Measurements from ENCODE around the gene TM9SF1. TPM values are rescaled to one million over a fixed set of nuclear protein-coding genes. Genes with fewer than 3 reads are reported as not detected.

The TM9SF1 gene
- total RNA-seq, 1 experiment from 2014 or later, result 31.3 TPM

- H4K20me1 ChIP-seq (ENCODE audit: insufficient read depth, low read depth, low read length), result peaks cover 12% of the 10 kb centered on the region
- no peaks in the 10 kb centered on the region for H3K9me2 ChIP-seq (replicated peaks; ENCODE audit: insufficient read depth, low read length)
- no peak overlapping the region for H3K4me3 ChIP-seq (ENCODE audit: low read length)
- H3K27me3 ChIP-seq (ENCODE audit: low read length), result no peaks in the 10 kb centered on the region
- H3K9ac ChIP-seq (ENCODE audit: low read length), result no peak overlapping the region
- no peak for DNase-seq
- H3K9me3 ChIP-seq (ENCODE audit: low read length), result no peaks in the 10 kb centered on the region
- peaks cover 22% of the 10 kb centered on the region for H3K4me1 ChIP-seq (ENCODE audit: low read length)
- peaks cover 51% of the 10 kb centered on the region for H3K79me2 ChIP-seq (ENCODE audit: low read length)
- H2AFZ ChIP-seq (ENCODE audit: low read length), result no peak overlapping the region
- H3K36me3 ChIP-seq (ENCODE audit: insufficient read depth, low read length), result peaks cover 38% of the 10 kb centered on the region
- H3K27ac ChIP-seq (ENCODE audit: low read length), result no peak overlapping the region
- H3K4me2 ChIP-seq (ENCODE audit: low read depth, low read length, poor library complexity, severe bottlenecking), result no peak overlapping the region
Observed at GRCh38 chr14:24150061-24150460, 45.2 kb downstream of the TM9SF1 start.

GRCh38 chr14:24149302-24149969 lies 45.8 kb downstream of the TM9SF1 start:
- H3K79me2 ChIP-seq (ENCODE audit: low read length), result peaks cover 58% of the 10 kb centered on the region
- no peak overlapping the region for H3K4me3 ChIP-seq (ENCODE audit: low read length)
- H3K36me3 ChIP-seq (ENCODE audit: insufficient read depth, low read length), result peaks cover 38% of the 10 kb centered on the region

GRCh38 chr14:24147761-24148428 lies 47.3 kb downstream of the TM9SF1 start:
- Histone ChIP-seq H4K20me1 (ENCODE audit: insufficient read depth, low read depth, low read length) (peaks cover 12% of the 10 kb centered on the region), H3K4me3 (ENCODE audit: low read length) (peak overlapping the region; percentile 98), H3K4me1 (ENCODE audit: low read length) (peaks cover 43% of the 10 kb centered on the region), H3K36me3 (ENCODE audit: insufficient read depth, low read length) (peaks cover 38% of the 10 kb centered on the region), H3K79me2 (ENCODE audit: low read length) (peaks cover 66% of the 10 kb centered on the region), H3K27ac (ENCODE audit: low read length) (peak overlapping the region; percentile 43; the same call in 1 of the 2 replicates), H3K4me2 (ENCODE audit: low read depth, low read length, poor library complexity, severe bottlenecking) (peak overlapping the region; percentile 89), H3K27me3 (ENCODE audit: low read length) (no peaks in the 10 kb centered on the region), H3K9ac (ENCODE audit: low read length) (peak overlapping the region; percentile 98), H2AFZ (ENCODE audit: low read length) (no peak overlapping the region), H3K9me2 (replicated peaks; ENCODE audit: insufficient read depth, low read length) (no peaks in the 10 kb centered on the region), H3K9me3 (ENCODE audit: low read length) (no peaks in the 10 kb centered on the region)
- DNase-seq, result peak; percentile 72

More at GRCh38 chr14:24149302-24149969, 45.8 kb downstream of the TM9SF1 start:
- Histone ChIP-seq H3K4me1 (ENCODE audit: low read length) (peaks cover 29% of the 10 kb centered on the region), H2AFZ (ENCODE audit: low read length) (no peak overlapping the region), H3K9me3 (ENCODE audit: low read length) (no peaks in the 10 kb centered on the region), H3K9me2 (replicated peaks; ENCODE audit: insufficient read depth, low read length) (no peaks in the 10 kb centered on the region), H3K27ac (ENCODE audit: low read length) (no peak overlapping the region), H3K27me3 (ENCODE audit: low read length) (no peaks in the 10 kb centered on the region), H4K20me1 (ENCODE audit: insufficient read depth, low read depth, low read length) (peaks cover 12% of the 10 kb centered on the region), H3K4me2 (ENCODE audit: low read depth, low read length, poor library complexity, severe bottlenecking) (no peak overlapping the region), H3K9ac (ENCODE audit: low read length) (0 out of 2 replicates have a peak overlapping the region, but pooled peaks have one; percentile 11)
- no peak for DNase-seq

- H3K27me3 ChIP-seq (ENCODE audit: low read length), result no peaks in the 10 kb centered on the region
- peaks cover 12% of the 10 kb centered on the region for H4K20me1 ChIP-seq (ENCODE audit: insufficient read depth, low read depth, low read length)
- H3K36me3 ChIP-seq (ENCODE audit: insufficient read depth, low read length), result peaks cover 38% of the 10 kb centered on the region
- H3K4me2 ChIP-seq (ENCODE audit: low read depth, low read length, poor library complexity, severe bottlenecking), result peak within 1 kb of the TSS; percentile 89
- H3K9me2 ChIP-seq (replicated peaks; ENCODE audit: insufficient read depth, low read length), result no peaks in the 10 kb centered on the region
- peak within 1 kb of the TSS; percentile 99 for H3K9ac ChIP-seq (ENCODE audit: low read length)
- peak within 1 kb of the TSS; percentile 73; the same call in 1 of the 2 replicates for H2AFZ ChIP-seq (ENCODE audit: low read length)
- H3K4me1 ChIP-seq (ENCODE audit: low read length), result peaks cover 49% of the 10 kb centered on the region
- no peaks in the 10 kb centered on the region for H3K9me3 ChIP-seq (ENCODE audit: low read length)
- H3K79me2 ChIP-seq (ENCODE audit: low read length), result peaks cover 66% of the 10 kb centered on the region
- H3K27ac ChIP-seq (ENCODE audit: low read length), result peak within 1 kb of the TSS; percentile 82
- peak; percentile 100 for DNase-seq
- H3K4me3 ChIP-seq (ENCODE audit: low read length), result peak within 1 kb of the TSS; percentile 98
Observed at GRCh38 chr14:24146978-24147760, 48.1 kb downstream of the TM9SF1 start, which contains the start of gene RNF31. Gene RNF31, plus strand, starts transcription at chr14:24147498. Its CDS starts 201 bp downstream, at chr14:24147699.

- Histone ChIP-seq H3K9ac (ENCODE audit: low read length) (peak within 1 kb of the TSS; percentile 99), H3K27ac (ENCODE audit: low read length) (peak within 1 kb of the TSS; percentile 82), H4K20me1 (ENCODE audit: insufficient read depth, low read depth, low read length) (peaks cover 12% of the 10 kb centered on the region), H3K79me2 (ENCODE audit: low read length) (peaks cover 66% of the 10 kb centered on the region), H3K9me3 (ENCODE audit: low read length) (no peaks in the 10 kb centered on the region), H3K36me3 (ENCODE audit: insufficient read depth, low read length) (peaks cover 33% of the 10 kb centered on the region), H3K9me2 (replicated peaks; ENCODE audit: insufficient read depth, low read length) (no peaks in the 10 kb centered on the region), H2AFZ (ENCODE audit: low read length) (peak within 1 kb of the TSS; percentile 73; the same call in 1 of the 2 replicates), H3K4me1 (ENCODE audit: low read length) (peaks cover 54% of the 10 kb centered on the region), H3K27me3 (ENCODE audit: low read length) (no peaks in the 10 kb centered on the region), H3K4me3 (ENCODE audit: low read length) (peak within 1 kb of the TSS; percentile 98), H3K4me2 (ENCODE audit: low read depth, low read length, poor library complexity, severe bottlenecking) (peak within 1 kb of the TSS; percentile 89)
- DNase-seq, result peak; percentile 99
Observed at GRCh38 chr14:24146453-24146977, 48.7 kb downstream of the TM9SF1 start, which contains the start of gene PSME2. Gene PSME2, minus strand, starts transcription at chr14:24146610. Its CDS starts 29 bp downstream, at chr14:24146581.

- Histone ChIP-seq H4K20me1 (ENCODE audit: insufficient read depth, low read depth, low read length) (peaks cover 12% of the 10 kb centered on the region), H3K36me3 (ENCODE audit: insufficient read depth, low read length) (peaks cover 26% of the 10 kb centered on the region), H2AFZ (ENCODE audit: low read length) (peak overlapping the region; percentile 34; the same call in 1 of the 2 replicates), H3K4me3 (ENCODE audit: low read length) (peak overlapping the region; percentile 98), H3K9me2 (replicated peaks; ENCODE audit: insufficient read depth, low read length) (no peaks in the 10 kb centered on the region), H3K27me3 (ENCODE audit: low read length) (no peaks in the 10 kb centered on the region), H3K79me2 (ENCODE audit: low read length) (peaks cover 67% of the 10 kb centered on the region), H3K27ac (ENCODE audit: low read length) (peak overlapping the region; percentile 82), H3K9ac (ENCODE audit: low read length) (peak overlapping the region; percentile 99), H3K4me1 (ENCODE audit: low read length) (peaks cover 54% of the 10 kb centered on the region), H3K4me2 (ENCODE audit: low read depth, low read length, poor library complexity, severe bottlenecking) (peak overlapping the region; percentile 89), H3K9me3 (ENCODE audit: low read length) (no peaks in the 10 kb centered on the region)
- DNase-seq, result peak; percentile 73
Observed at GRCh38 chr14:24145690-24146452, 49.4 kb downstream of the TM9SF1 start.

GRCh38 chr14:24145219-24145618 lies 50.0 kb downstream of the TM9SF1 start:
- Histone ChIP-seq H3K9ac (ENCODE audit: low read length) (peak overlapping the region; percentile 99), H3K79me2 (ENCODE audit: low read length) (peaks cover 67% of the 10 kb centered on the region), H3K9me2 (replicated peaks; ENCODE audit: insufficient read depth, low read length) (no peaks in the 10 kb centered on the region), H3K4me2 (ENCODE audit: low read depth, low read length, poor library complexity, severe bottlenecking) (peak overlapping the region; percentile 89), H3K27me3 (ENCODE audit: low read length) (no peaks in the 10 kb centered on the region), H3K27ac (ENCODE audit: low read length) (peak overlapping the region; percentile 82), H3K9me3 (ENCODE audit: low read length) (no peaks in the 10 kb centered on the region), H3K4me1 (ENCODE audit: low read length) (peaks cover 54% of the 10 kb centered on the region), H4K20me1 (ENCODE audit: insufficient read depth, low read depth, low read length) (peaks cover 12% of the 10 kb centered on the region), H2AFZ (ENCODE audit: low read length) (no peak overlapping the region), H3K4me3 (ENCODE audit: low read length) (peak overlapping the region; percentile 98), H3K36me3 (ENCODE audit: insufficient read depth, low read length) (peaks cover 20% of the 10 kb centered on the region)
- no peak for DNase-seq
